Measurements from ENCODE around the gene GOLGA2.

The GOLGA2 gene

DNA sequence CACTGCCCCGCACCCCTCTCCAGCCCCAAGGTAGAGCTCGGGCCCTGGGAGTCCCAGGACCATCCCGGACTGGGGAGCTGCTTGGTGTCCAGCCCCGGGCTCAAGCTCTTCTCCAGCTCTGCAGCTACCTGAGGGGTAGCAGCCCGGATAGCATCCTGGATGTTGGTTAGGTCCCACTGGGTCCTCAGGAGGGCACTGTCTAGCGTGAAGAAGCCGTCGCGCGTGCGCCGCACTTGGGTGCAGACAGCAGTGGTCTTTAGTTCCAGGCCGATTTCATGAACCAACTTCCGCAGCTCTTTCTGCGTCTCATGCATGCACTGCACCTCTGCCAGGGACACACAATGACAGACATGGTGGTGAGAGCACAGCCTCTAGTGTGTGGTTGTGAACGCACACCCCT lies 33.7 kb upstream of the GOLGA2 start:
- H3K27me3 ChIP-seq (ENCODE audit: insufficient read depth, low read depth, severe bottlenecking), result no peaks in the 10 kb centered on the region
- DNase-seq, result no peak
- peaks cover 71% of the 10 kb centered on the region for H3K36me3 ChIP-seq
- no peak overlapping the region for H3K4me3 ChIP-seq (ENCODE audit: low read depth, low read length)
- TF ChIP-seq, protein P1, sequence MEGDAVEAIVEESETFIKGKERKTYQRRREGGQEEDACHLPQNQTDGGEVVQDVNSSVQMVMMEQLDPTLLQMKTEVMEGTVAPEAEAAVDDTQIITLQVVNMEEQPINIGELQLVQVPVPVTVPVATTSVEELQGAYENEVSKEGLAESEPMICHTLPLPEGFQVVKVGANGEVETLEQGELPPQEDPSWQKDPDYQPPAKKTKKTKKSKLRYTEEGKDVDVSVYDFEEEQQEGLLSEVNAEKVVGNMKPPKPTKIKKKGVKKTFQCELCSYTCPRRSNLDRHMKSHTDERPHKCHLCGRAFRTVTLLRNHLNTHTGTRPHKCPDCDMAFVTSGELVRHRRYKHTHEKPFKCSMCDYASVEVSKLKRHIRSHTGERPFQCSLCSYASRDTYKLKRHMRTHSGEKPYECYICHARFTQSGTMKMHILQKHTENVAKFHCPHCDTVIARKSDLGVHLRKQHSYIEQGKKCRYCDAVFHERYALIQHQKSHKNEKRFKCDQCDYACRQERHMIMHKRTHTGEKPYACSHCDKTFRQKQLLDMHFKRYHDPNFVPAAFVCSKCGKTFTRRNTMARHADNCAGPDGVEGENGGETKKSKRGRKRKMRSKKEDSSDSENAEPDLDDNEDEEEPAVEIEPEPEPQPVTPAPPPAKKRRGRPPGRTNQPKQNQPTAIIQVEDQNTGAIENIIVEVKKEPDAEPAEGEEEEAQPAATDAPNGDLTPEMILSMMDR (IDR thresholded peaks at IDR 0.05; ENCODE audit: low read depth, low read length), result no peak
- H3K27ac ChIP-seq, result no peak overlapping the region
- H3K9me3 ChIP-seq (ENCODE audit: severe bottlenecking), result no peaks in the 10 kb centered on the region

DNA sequence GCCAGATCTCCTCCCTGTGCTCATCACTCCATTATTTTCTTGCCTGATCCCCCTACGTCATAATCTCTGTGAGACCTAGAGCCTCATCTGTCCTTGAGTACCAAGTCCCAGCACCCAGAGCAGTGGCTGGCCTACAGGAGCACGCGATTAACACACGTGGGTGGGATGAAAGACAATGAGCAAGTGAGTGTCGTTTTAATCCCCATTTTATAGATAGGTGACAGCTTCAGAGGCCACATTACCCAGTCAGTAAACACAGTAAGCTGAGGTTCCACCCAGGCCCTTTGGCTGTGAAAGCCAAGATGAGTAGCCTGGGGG lies 29.1 kb upstream of the GOLGA2 start:
- TF ChIP-seq, protein P1 (IDR thresholded peaks at IDR 0.05; ENCODE audit: low read depth, low read length), result no peak
- H3K27ac ChIP-seq, result peak overlapping the region; percentile 62
- no peaks in the 10 kb centered on the region for H3K9me3 ChIP-seq (ENCODE audit: severe bottlenecking)
- no peak overlapping the region for H3K4me3 ChIP-seq (ENCODE audit: low read depth, low read length)
- H3K27me3 ChIP-seq (ENCODE audit: insufficient read depth, low read depth, severe bottlenecking), result no peaks in the 10 kb centered on the region
- peak; percentile 95 for DNase-seq
- peaks cover 36% of the 10 kb centered on the region for H3K36me3 ChIP-seq

DNA sequence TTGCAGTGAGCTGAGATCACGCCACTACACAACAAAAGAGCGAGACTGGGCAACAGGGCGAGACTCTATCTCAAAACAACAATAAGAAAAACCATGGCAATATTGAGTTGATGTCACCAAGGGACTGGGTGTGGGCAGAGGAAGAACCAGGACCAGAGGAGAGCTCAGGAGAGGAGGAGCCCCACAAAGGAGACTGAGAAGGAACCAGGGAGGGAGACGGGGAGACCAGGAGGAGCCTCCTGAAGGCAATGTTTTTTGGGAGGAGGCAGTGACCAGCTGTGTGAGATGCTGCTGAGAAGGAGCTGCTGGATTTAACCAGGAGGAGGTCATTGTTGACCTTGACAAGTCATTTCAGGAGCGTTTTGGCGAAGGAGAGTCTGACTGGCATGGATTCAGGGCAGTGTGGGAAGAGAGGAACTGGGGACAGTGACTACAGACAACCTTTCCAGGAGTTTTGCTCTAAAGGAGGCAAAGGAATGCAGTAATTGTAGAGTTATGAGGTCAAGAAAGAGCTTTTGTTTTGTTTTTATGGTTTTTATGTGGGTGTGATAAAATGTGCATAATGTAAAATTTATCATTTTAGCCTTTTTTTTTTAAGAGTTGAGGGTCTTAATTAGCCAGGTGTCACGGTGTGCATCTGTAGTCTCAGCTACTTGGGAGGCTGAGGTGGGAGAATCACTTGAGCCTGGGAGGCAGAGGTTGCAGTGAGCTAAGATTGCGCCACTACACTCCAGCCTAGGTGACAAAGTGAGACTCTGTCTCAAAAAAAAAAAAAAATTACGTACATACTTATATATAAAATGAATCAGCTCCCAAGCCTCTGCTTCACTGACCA lies 28.5 kb upstream of the GOLGA2 start:
- DNase-seq, result no peak
- Histone ChIP-seq H3K27ac (peak overlapping the region; percentile 51), H3K27me3 (ENCODE audit: insufficient read depth, low read depth, severe bottlenecking) (no peaks in the 10 kb centered on the region), H3K4me3 (ENCODE audit: low read depth, low read length) (no peak overlapping the region), H3K36me3 (peaks cover 30% of the 10 kb centered on the region), H3K9me3 (ENCODE audit: severe bottlenecking) (no peaks in the 10 kb centered on the region)
- TF ChIP-seq, protein P1 (IDR thresholded peaks at IDR 0.05; ENCODE audit: low read depth, low read length), result no peak

DNA sequence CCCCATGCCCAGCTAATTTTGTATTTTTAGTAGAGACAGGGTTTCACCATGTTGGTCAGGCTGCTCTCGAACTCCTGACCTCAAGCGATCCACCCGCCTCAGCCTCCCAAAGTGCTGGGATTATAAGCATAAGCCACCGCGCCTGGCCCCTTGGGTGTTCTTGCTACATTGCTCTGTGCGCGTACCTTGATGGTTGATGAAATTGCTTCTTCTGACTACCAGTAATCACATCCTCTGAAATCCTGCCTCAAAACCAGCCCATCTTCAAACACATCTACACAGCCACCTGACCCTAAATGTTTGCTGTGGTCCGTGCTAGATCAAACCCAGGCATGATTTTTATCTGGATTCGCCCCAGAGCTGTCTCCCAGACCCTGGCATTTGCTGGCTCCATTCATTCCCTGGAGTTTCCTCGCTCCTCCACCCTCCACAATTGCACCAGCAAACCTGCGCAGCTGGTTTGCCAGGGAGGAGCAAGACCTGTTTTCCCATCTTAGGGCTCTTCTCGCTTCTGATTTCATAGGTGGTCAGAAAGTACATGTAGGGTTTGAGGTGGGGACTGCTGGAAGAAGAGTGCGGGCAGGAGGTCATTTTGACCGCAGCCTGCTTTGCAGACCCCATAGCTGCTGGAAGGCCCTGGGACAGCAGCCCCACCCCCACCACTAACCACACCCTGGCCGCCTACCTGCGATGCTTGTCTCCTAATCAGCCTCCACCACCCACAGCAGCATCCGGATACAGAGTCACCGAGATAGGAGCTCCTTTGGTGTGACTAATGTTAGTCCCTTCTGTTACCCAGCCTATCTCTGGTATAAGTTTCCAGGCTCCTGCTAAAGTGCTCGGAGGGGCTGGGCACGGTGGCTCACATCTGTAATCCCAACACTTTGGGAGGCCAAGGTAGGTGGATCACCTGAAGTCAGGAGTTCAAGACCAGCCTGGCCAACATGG lies 23.0 kb upstream of the GOLGA2 start:
- DNase-seq, result no peak

DNA sequence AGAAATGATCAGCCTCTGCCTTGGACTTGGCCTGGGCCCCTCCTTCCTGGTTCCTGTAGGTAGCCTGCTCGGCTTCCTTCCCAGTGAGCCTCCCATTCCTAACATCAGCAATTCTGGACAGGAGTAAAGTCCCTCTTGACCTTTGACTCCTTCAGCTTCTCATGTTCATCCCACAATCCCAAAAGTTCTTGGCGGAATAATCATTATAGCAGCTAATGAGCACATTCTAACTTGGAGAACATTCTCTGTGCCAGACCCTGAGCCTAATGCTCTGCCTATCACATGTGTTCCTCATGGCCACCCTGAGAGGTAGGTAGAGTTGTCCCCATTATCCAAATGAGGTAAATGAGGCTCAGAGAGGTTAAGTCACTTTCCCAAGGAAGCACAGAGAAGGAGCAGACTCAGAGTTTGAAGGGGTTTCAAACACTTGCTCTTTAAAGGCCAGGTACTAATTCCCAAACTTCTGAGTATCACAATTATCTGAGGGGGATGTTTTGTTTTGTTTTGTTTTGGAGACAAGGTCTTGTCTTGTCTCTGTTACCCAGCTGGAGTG lies 21.5 kb upstream of the GOLGA2 start:
- TF ChIP-seq, protein P1 (IDR thresholded peaks at IDR 0.05; ENCODE audit: low read depth, low read length), result no peak
- Histone ChIP-seq H3K4me3 (ENCODE audit: low read depth, low read length) (no peak overlapping the region), H3K9me3 (ENCODE audit: severe bottlenecking) (no peaks in the 10 kb centered on the region), H3K27me3 (ENCODE audit: insufficient read depth, low read depth, severe bottlenecking) (no peaks in the 10 kb centered on the region), H3K27ac (no peak overlapping the region), H3K36me3 (peaks cover 6% of the 10 kb centered on the region)
- DNase-seq, result no peak

More for the DNA sequence above, 23.0 kb upstream of the GOLGA2 start:
- Histone ChIP-seq H3K36me3 (no peaks in the 10 kb centered on the region), H3K9me3 (ENCODE audit: severe bottlenecking) (no peaks in the 10 kb centered on the region), H3K27ac (no peak overlapping the region), H3K27me3 (ENCODE audit: insufficient read depth, low read depth, severe bottlenecking) (no peaks in the 10 kb centered on the region), H3K4me3 (ENCODE audit: low read depth, low read length) (no peak overlapping the region)
- TF ChIP-seq, protein P1 (IDR thresholded peaks at IDR 0.05; ENCODE audit: low read depth, low read length), result no peak

Measured in WERI-Rb-1 (cell line).